ENCODE results near the gene SPART.
A peak's percentile ranks its signal among the peaks of the same experiment; 100 is the strongest.

DNA sequence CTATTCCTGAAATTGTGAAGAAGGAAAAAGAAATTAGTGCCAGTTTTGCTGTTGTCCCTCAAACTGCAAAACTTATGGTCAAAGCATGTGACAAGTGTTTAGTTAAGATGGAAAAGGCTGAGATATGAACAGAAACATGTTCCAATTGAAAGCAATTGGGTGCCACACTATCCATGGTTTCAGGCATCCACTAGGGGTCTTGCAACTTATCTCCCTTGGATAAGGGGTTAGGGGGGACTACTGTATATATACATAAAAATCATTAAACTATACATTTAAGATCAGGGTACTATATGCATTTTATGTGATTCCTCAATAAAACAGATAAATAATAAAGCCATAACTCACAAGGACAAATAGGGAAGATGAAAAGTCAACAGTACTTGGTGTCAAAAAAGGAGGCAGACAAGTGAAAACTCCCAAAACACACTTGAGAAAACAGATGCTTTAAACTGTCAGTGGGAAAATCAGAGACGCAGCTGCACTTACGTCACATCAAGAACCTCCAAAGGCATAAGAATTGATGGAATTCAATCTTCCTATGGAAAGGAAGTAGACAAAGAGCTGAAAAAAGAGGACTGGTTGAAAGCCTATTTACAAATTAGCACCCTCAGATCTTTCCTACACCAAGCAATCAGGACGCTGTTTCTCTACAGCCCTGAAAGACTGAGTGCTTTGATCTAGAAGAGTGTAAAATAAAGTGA, 8.1 kb downstream of the SPART start:
- TF ChIP-seq EZH2 (IDR thresholded peaks at IDR 0.05; ENCODE audit: low read depth, low read length, severe bottlenecking) = no peak
- TF ChIP-seq, protein P1, sequence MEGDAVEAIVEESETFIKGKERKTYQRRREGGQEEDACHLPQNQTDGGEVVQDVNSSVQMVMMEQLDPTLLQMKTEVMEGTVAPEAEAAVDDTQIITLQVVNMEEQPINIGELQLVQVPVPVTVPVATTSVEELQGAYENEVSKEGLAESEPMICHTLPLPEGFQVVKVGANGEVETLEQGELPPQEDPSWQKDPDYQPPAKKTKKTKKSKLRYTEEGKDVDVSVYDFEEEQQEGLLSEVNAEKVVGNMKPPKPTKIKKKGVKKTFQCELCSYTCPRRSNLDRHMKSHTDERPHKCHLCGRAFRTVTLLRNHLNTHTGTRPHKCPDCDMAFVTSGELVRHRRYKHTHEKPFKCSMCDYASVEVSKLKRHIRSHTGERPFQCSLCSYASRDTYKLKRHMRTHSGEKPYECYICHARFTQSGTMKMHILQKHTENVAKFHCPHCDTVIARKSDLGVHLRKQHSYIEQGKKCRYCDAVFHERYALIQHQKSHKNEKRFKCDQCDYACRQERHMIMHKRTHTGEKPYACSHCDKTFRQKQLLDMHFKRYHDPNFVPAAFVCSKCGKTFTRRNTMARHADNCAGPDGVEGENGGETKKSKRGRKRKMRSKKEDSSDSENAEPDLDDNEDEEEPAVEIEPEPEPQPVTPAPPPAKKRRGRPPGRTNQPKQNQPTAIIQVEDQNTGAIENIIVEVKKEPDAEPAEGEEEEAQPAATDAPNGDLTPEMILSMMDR (IDR thresholded peaks at IDR 0.05; ENCODE audit: control extremely low read depth in 1 of 3, insufficient read depth in 1 of 3, low read depth in 1 of 3, low read length in 3 of 3) = peak in 1 of 3 experiments; percentile 23; a peak in 1 of 4 replicates
- no peak for TF ChIP-seq POLR2A (IDR thresholded peaks at IDR 0.05; ENCODE audit: control extremely low read depth in 1 of 2, low read depth in 2 of 2, low read length in 2 of 2)

All from H1 (cell line).